SK-N-SH (cell line): ENCODE results near the gene PHTF1. TPM values are rescaled to one million over a fixed set of nuclear protein-coding genes. Genes with fewer than 3 reads are reported as not detected.

Experiments
- CTCF ChIA-PET: fragments of 300-600, 350-600 bp; formaldehyde crosslinking; extraction: SDS; loops from one replicate; lab custom pipeline; 2021; lab: Yijun Ruan, JAX
- POLR2A ChIA-PET: fragments of 350-600 bp; sonication (Branson Sonifier 250); formaldehyde crosslinking; extraction: SDS; loops from one replicate; lab custom pipeline; 2020; ENCODE audit warnings: antibody characterized with exemption, inconsistent platforms; lab: Yijun Ruan, JAX
- DNase-seq: peaks from one replicate; pipeline ENCODE4 v3.0.0; 2012
- H2AFZ ChIP-seq: fragments of 200-600 bp; sonication (generic); 2 replicates; pipeline ENCODE4 v1.8.1; 2016; ENCODE audit warnings: antibody characterized with exemption, mild to moderate bottlenecking, low read depth
- H3F3A ChIP-seq: fragments of 200-600 bp; sonication (generic); replicated peaks from 2 replicates; pipeline ENCODE3; 2016; ENCODE audit warnings: antibody characterized with exemption, mild to moderate bottlenecking; ENCODE audit not compliant: insufficient read depth
- H3K27ac ChIP-seq, 2 experiments: fragments of 200-500 bp in 1 of 2; fragments of 200-600 bp in 1 of 2; sonication (Bioruptor generic) in 1 of 2; sonication (generic), shearing (Covaris generic) in 1 of 2; 2 replicates each; pipeline versions ENCODE4 v1.5.1 to v1.6.1; 2014 to 2016; ENCODE audit warnings: low read depth in 2 of 2, inconsistent platforms in 1 of 2, low read length in 1 of 2, mild to moderate bottlenecking in 1 of 2, mixed read lengths in 1 of 2
- H3K27me3 ChIP-seq: fragments of 200-600 bp; sonication (generic), shearing (Covaris generic); 2 replicates; pipeline ENCODE4 v1.6.1; 2016; ENCODE audit warnings: mixed run types; ENCODE audit not compliant: insufficient read depth
- H3K36me3 ChIP-seq, 2 experiments: fragments of 200-500 bp in 1 of 2; fragments of 200-600 bp in 1 of 2; sonication (Bioruptor generic) in 1 of 2; sonication (generic) in 1 of 2; replicated peaks in 1 of 2; 2 replicates each; pipeline versions ENCODE3 to v1.5.1; 2014 to 2016; ENCODE audit warnings: low read length in 1 of 2, mild to moderate bottlenecking in 1 of 2; ENCODE audit not compliant: insufficient read depth in 2 of 2, control insufficient read depth in 1 of 2
- H3K4me1 ChIP-seq, 2 experiments: fragments of 200-500 bp in 1 of 2; fragments of 200-600 bp in 1 of 2; sonication (Bioruptor generic) in 1 of 2; sonication (generic), shearing (Covaris generic) in 1 of 2; 2 replicates each; pipeline versions ENCODE4 v1.5.1 to v1.6.1; 2014 to 2016; ENCODE audit warnings: low read depth in 1 of 2, low read length in 1 of 2, mixed run types in 1 of 2; ENCODE audit not compliant: insufficient read depth in 2 of 2, control insufficient read depth in 1 of 2
- H3K4me2 ChIP-seq: fragments of 200-600 bp; sonication (generic), shearing (Covaris generic); 2 replicates; pipeline ENCODE4 v1.6.1; 2017; ENCODE audit warnings: mixed run types
- H3K4me3 ChIP-seq, 2 experiments: fragments of 200-500 bp in 1 of 2; fragments of 200-600 bp in 1 of 2; sonication (Bioruptor generic) in 1 of 2; sonication (generic), shearing (Covaris generic) in 1 of 2; 2 replicates each; pipeline versions ENCODE4 v1.5.1 to v1.8.1; 2014 to 2016; ENCODE audit warnings: low read depth in 2 of 2, inconsistent platforms in 1 of 2, low read length in 1 of 2, mild to moderate bottlenecking in 1 of 2, mixed read lengths in 1 of 2, moderate library complexity in 1 of 2
- H3K79me2 ChIP-seq: fragments of 200-600 bp; sonication (generic); 2 replicates; pipeline ENCODE4 v1.8.1; 2017; ENCODE audit warnings: mild to moderate bottlenecking; ENCODE audit not compliant: insufficient read depth
- H3K9ac ChIP-seq: fragments of 200-600 bp; sonication (generic); 2 replicates; pipeline ENCODE4 v1.6.1; 2017; ENCODE audit warnings: mixed run types
- H3K9me2 ChIP-seq: fragments of 200-600 bp; sonication (generic); 2 replicates; pipeline ENCODE4 v1.6.1; 2017; ENCODE audit warnings: mixed run types
- H3K9me3 ChIP-seq: fragments of 200-600 bp; sonication (generic); 2 replicates; pipeline ENCODE4 v1.6.1; 2017; ENCODE audit warnings: mixed run types, mild to moderate bottlenecking, moderate library complexity
- H4K20me1 ChIP-seq: fragments of 200-600 bp; sonication (generic); 2 replicates; pipeline ENCODE4 v1.6.1; 2017; ENCODE audit warnings: mild to moderate bottlenecking, mixed run types; ENCODE audit not compliant: insufficient read depth
- CHD2 ChIP-seq: fragments of 150-350 bp; IDR thresholded peaks from 2 replicates; pipeline ENCODE4 v1.6.1; 2018; ENCODE audit warnings: low read length; ENCODE audit not compliant: partially characterized antibody
- ELF1 ChIP-seq: IDR thresholded peaks from 2 replicates; pipeline ENCODE4 v1.4.0; 2012
- EP300 ChIP-seq, 2 experiments: IDR thresholded peaks; 2 replicates each; pipeline versions ENCODE4 v1.4.0 to v1.6.1; 2012; ENCODE audit warnings: borderline replicate concordance in 1 of 2, low read depth in 1 of 2, low read length in 1 of 2
- FOXJ3 ChIP-seq: sonication (generic); formaldehyde crosslinking; IDR thresholded peaks from 2 replicates; pipeline ENCODE4 v1.5.1; 2020; ENCODE audit warnings: mild to moderate bottlenecking, missing genetic modification reagents
- FOXM1 ChIP-seq: IDR thresholded peaks from 2 replicates; pipeline ENCODE4 v1.4.0; 2012; ENCODE audit warnings: low read depth, mild to moderate bottlenecking
- IRF3 ChIP-seq: fragments of 150-350 bp; IDR thresholded peaks from 2 replicates; pipeline ENCODE4 v1.6.1; 2016; ENCODE audit warnings: mild to moderate bottlenecking, low read depth, low read length
- MEF2A ChIP-seq: IDR thresholded peaks from 2 replicates; pipeline ENCODE4 v1.4.0; 2012; ENCODE audit warnings: low read depth, borderline replicate concordance
- MXI1 ChIP-seq: IDR thresholded peaks from 2 replicates; pipeline ENCODE4 v1.6.1; 2012; ENCODE audit warnings: mild to moderate bottlenecking, low read depth, low read length, improper control_type of control experiment
- NFIC ChIP-seq: IDR thresholded peaks from 2 replicates; pipeline ENCODE4 v1.4.0; 2012; ENCODE audit warnings: borderline replicate concordance
- NRF1 ChIP-seq: IDR thresholded peaks from 2 replicates; pipeline ENCODE4 v1.6.1; 2012; ENCODE audit warnings: low read depth, mild to moderate bottlenecking, low read length
- RCOR1 ChIP-seq: fragments of 150-350 bp; IDR thresholded peaks from 2 replicates; pipeline ENCODE4 v1.6.1; 2017; ENCODE audit warnings: antibody characterized with exemption, low read length
- SIN3A ChIP-seq: IDR thresholded peaks from 2 replicates; pipeline ENCODE4 v1.6.1; 2012; ENCODE audit warnings: low read depth, mild to moderate bottlenecking, low read length, moderate library complexity, borderline replicate concordance
- SMC3 ChIP-seq: IDR thresholded peaks from 2 replicates; pipeline ENCODE4 v1.6.1; 2012; ENCODE audit warnings: low read depth, low read length, improper control_type of control experiment
- TCF12 ChIP-seq: IDR thresholded peaks from 2 replicates; pipeline ENCODE4 v1.4.0; 2012
- TEAD4 ChIP-seq: IDR thresholded peaks from 2 replicates; pipeline ENCODE4 v1.4.0; 2012; ENCODE audit warnings: mild to moderate bottlenecking, borderline replicate concordance; ENCODE audit not compliant: insufficient read depth
- USF1 ChIP-seq: IDR thresholded peaks from 2 replicates; pipeline ENCODE4 v1.4.0; 2012; ENCODE audit warnings: low read depth, borderline replicate concordance
- YY1 ChIP-seq: IDR thresholded peaks from 2 replicates; pipeline ENCODE4 v1.4.0; 2012; ENCODE audit warnings: low read depth, mild to moderate bottlenecking
- WGBS: methylation state at CpG from one replicate; pipeline ENCODE4 v1.1.6; 2017; ENCODE audit warnings: low lambda C conversion rate; 5-methylcytosine and 5-hydroxymethylcytosine counted together
- polyA plus RNA-seq, 3 experiments: library from polyadenylated mRNA; depleted of rRNA; stranded (reverse); fragments of >200 nt; gene quantifications; 2 replicates each; pipeline ENCODE4 v1.2.3, GENCODE V29; 2012
- TF ChIP-seq, protein P1 (sequence below): IDR thresholded peaks from 2 replicates; pipeline ENCODE4 v1.4.0; 2012; ENCODE audit warnings: low read depth
- TF ChIP-seq, protein P2 (sequence below): fragments of 150-350 bp; IDR thresholded peaks from 2 replicates; pipeline ENCODE4 v1.6.1; 2017; ENCODE audit warnings: antibody characterized with exemption, low read length, low read depth, borderline replicate concordance
- TF ChIP-seq, protein P3 (sequence below): fragments of 200-600 bp; sonication (generic); IDR thresholded peaks from 2 replicates; pipeline ENCODE4 v1.6.1; 2017; ENCODE audit warnings: antibody characterized with exemption, mild to moderate bottlenecking, moderate library complexity
- TF ChIP-seq, protein P4 (sequence below): IDR thresholded peaks from 2 replicates; pipeline ENCODE4 v1.4.0; 2012; ENCODE audit warnings: low read depth, borderline replicate concordance

PHTF1 gene
- polyA plus RNA-seq, 1 of the 3 experiments (the other 2 are of a cell fraction), result 10.8 TPM

DNA sequence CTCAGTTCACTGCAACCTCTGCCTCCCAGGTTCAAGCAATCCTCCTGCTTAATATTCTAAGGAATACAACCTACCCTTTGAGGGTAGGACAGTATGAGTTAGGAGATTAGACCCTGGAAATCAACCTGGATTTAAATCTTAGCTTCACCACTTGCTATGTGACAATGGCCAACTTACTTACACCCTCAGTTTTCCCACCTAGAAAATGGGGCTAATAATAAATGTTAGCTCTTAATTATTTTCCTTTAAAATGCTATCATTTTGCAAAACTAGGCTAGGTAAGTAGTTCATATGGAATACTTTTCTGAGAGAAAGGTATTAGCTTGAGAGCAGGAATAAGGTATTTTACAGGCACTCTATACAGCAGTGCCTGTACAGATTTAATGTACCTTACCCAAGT lies 110.8 kb downstream of the PHTF1 start:
- H2AFZ ChIP-seq, result no peak overlapping the region
- CTCF ChIA-PET, result interaction anchor here (0.7 to 1.0 kb wide), 2 partner anchors 203 to 840 kb away, joined by 3 read pairs; no protein-coding TSS in a partner anchor
- H3K4me3 ChIP-seq, result no peak overlapping the region
- peaks cover 28 to 41% of the 10 kb centered on the region in 2 experiments for H3K36me3 ChIP-seq
- no peaks in the 10 kb centered on the region for H3F3A ChIP-seq
- no peaks in the 10 kb centered on the region; a peak in 1 of 4 replicates for H3K4me1 ChIP-seq
- H3K79me2 ChIP-seq, result no peaks in the 10 kb centered on the region
- POLR2A ChIA-PET, result no interaction called here
- TF ChIP-seq, protein P1, sequence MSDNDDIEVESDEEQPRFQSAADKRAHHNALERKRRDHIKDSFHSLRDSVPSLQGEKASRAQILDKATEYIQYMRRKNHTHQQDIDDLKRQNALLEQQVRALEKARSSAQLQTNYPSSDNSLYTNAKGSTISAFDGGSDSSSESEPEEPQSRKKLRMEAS, result no peak
- no peak for TF ChIP-seq SIN3A
- no peak for TF ChIP-seq FOXM1
- no peak for TF ChIP-seq ELF1
- TF ChIP-seq TEAD4, result no peak
- TF ChIP-seq TCF12, result no peak
- TF ChIP-seq SMC3, result no peak
- TF ChIP-seq NFIC, result no peak
- no peak for TF ChIP-seq NRF1
- TF ChIP-seq, protein P2, sequence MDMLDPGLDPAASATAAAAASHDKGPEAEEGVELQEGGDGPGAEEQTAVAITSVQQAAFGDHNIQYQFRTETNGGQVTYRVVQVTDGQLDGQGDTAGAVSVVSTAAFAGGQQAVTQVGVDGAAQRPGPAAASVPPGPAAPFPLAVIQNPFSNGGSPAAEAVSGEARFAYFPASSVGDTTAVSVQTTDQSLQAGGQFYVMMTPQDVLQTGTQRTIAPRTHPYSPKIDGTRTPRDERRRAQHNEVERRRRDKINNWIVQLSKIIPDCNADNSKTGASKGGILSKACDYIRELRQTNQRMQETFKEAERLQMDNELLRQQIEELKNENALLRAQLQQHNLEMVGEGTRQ, result no peak
- TF ChIP-seq EP300 (IDR thresholded peaks at IDR 0.05; ENCODE audit: borderline replicate concordance in 1 of 2, low read depth in 1 of 2, low read length in 1 of 2), result no peak
- no peak for TF ChIP-seq FOXJ3
- no peak for TF ChIP-seq IRF3
- TF ChIP-seq MEF2A, result no peak
- TF ChIP-seq, all 33 proteins: peak for 0
- Histone ChIP-seq H3K9me2 (no peaks in the 10 kb centered on the region), H3K27me3 (no peaks in the 10 kb centered on the region), H3K9me3 (no peaks in the 10 kb centered on the region), H3K27ac (no peak overlapping the region), H4K20me1 (no peaks in the 10 kb centered on the region), H3K9ac (no peak overlapping the region), H3K4me2 (no peak overlapping the region)
- no peak for DNase-seq

- Histone ChIP-seq H3K79me2 (no peaks in the 10 kb centered on the region), H3K4me2 (no peak overlapping the region), H3K9ac (no peak overlapping the region), H3K9me3 (no peaks in the 10 kb centered on the region), H3K9me2 (no peaks in the 10 kb centered on the region), H3K27me3 (no peaks in the 10 kb centered on the region), H4K20me1 (no peaks in the 10 kb centered on the region), H3F3A (no peaks in the 10 kb centered on the region), H3K36me3 (peaks cover 36 to 45% of the 10 kb centered on the region in 2 experiments), H2AFZ (no peak overlapping the region), H3K4me3 (no peak overlapping the region), H3K27ac (no peak overlapping the region; a peak in 1 of 4 replicates), H3K4me1 (peaks cover 0 to under 1% of the 10 kb centered on the region in 2 experiments; a peak in 1 of 4 replicates)
- ChIA-PET POLR2A (no interaction called here), CTCF (interaction anchor here (0.7 kb wide), 1 partner anchor 354 kb away, joined by 3 read pairs; no protein-coding TSS in a partner anchor)
- DNase-seq, result no peak
- TF ChIP-seq TEAD4 (no peak), FOXM1 (no peak), RCOR1 (no peak), CHD2 (no peak), YY1 (no peak), MXI1 (no peak), USF1 (no peak), ELF1 (no peak)
- TF ChIP-seq, protein P2, result no peak
- TF ChIP-seq, protein P3, sequence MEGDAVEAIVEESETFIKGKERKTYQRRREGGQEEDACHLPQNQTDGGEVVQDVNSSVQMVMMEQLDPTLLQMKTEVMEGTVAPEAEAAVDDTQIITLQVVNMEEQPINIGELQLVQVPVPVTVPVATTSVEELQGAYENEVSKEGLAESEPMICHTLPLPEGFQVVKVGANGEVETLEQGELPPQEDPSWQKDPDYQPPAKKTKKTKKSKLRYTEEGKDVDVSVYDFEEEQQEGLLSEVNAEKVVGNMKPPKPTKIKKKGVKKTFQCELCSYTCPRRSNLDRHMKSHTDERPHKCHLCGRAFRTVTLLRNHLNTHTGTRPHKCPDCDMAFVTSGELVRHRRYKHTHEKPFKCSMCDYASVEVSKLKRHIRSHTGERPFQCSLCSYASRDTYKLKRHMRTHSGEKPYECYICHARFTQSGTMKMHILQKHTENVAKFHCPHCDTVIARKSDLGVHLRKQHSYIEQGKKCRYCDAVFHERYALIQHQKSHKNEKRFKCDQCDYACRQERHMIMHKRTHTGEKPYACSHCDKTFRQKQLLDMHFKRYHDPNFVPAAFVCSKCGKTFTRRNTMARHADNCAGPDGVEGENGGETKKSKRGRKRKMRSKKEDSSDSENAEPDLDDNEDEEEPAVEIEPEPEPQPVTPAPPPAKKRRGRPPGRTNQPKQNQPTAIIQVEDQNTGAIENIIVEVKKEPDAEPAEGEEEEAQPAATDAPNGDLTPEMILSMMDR, result no peak
- TF ChIP-seq, protein P4, sequence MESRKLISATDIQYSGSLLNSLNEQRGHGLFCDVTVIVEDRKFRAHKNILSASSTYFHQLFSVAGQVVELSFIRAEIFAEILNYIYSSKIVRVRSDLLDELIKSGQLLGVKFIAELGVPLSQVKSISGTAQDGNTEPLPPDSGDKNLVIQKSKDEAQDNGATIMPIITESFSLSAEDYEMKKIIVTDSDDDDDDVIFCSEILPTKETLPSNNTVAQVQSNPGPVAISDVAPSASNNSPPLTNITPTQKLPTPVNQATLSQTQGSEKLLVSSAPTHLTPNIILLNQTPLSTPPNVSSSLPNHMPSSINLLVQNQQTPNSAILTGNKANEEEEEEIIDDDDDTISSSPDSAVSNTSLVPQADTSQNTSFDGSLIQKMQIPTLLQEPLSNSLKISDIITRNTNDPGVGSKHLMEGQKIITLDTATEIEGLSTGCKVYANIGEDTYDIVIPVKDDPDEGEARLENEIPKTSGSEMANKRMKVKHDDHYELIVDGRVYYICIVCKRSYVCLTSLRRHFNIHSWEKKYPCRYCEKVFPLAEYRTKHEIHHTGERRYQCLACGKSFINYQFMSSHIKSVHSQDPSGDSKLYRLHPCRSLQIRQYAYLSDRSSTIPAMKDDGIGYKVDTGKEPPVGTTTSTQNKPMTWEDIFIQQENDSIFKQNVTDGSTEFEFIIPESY, result no peak
- 88% methylated on average over 1 of the region's 1 CpG for WGBS
Measured at GRCh38 chr1:113647164-113647563, 112.1 kb downstream of the PHTF1 start.
